DOHH2 (cell line): Measurements from ENCODE around the gene ARHGEF26.

ENCODE experiments used
- H3F3A ChIP-seq: fragments of 200-600 bp; sonication (generic), shearing (Covaris generic); 2 replicates; pipeline ENCODE4 v1.6.0; 2016; ENCODE audit warnings: antibody characterized with exemption, mild to moderate bottlenecking; ENCODE audit not compliant: control insufficient read depth, insufficient read depth
- H3K27ac ChIP-seq: fragments of 200-600 bp; sonication (generic); 2 replicates; pipeline ENCODE4 v1.5.1; 2014; ENCODE audit warnings: low read depth, mild to moderate bottlenecking, low read length, moderate library complexity
- H3K27me3 ChIP-seq: fragments of 200-600 bp; sonication (generic); 2 replicates; pipeline ENCODE4 v1.6.1; 2014; ENCODE audit warnings: mild to moderate bottlenecking, low read length, mixed read lengths; ENCODE audit not compliant: control insufficient read depth
- H3K36me3 ChIP-seq: fragments of 200-600 bp; sonication (generic); 2 replicates; pipeline ENCODE4 v1.6.1; 2014; ENCODE audit warnings: mild to moderate bottlenecking, low read length, moderate library complexity, mixed read lengths; ENCODE audit not compliant: control insufficient read depth
- H3K4me1 ChIP-seq: fragments of 200-600 bp; sonication (generic); 2 replicates; pipeline ENCODE4 v1.6.1; 2014; ENCODE audit warnings: mild to moderate bottlenecking, low read length, mixed read lengths; ENCODE audit not compliant: control insufficient read depth
- H3K4me2 ChIP-seq: fragments of 200-600 bp; sonication (generic); 2 replicates; pipeline ENCODE4 v1.6.0; 2014; ENCODE audit warnings: mild to moderate bottlenecking, low read length, moderate library complexity
- H3K4me3 ChIP-seq: fragments of 200-600 bp; sonication (generic); 2 replicates; pipeline ENCODE4 v1.5.1; 2014; ENCODE audit warnings: mild to moderate bottlenecking, low read length, mixed read lengths
- H3K79me2 ChIP-seq: fragments of 200-600 bp; sonication (generic); 2 replicates; pipeline ENCODE4 v1.6.1; 2014; ENCODE audit warnings: mild to moderate bottlenecking, low read length, mixed read lengths; ENCODE audit not compliant: control insufficient read depth
- H3K9me2 ChIP-seq: fragments of 200-600 bp; sonication (generic); replicated peaks from 2 replicates; pipeline ENCODE4 v1.6.1; 2014; ENCODE audit warnings: mild to moderate bottlenecking, low read length, mixed read lengths; ENCODE audit not compliant: control insufficient read depth
- H3K9me3 ChIP-seq: fragments of 200-600 bp; sonication (generic); 2 replicates; pipeline ENCODE4 v1.6.1; 2014; ENCODE audit warnings: antibody characterized with exemption, low read length, mixed read lengths; ENCODE audit not compliant: control insufficient read depth, insufficient read depth
- H4K20me1 ChIP-seq: fragments of 200-600 bp; sonication (generic); 2 replicates; pipeline ENCODE4 v1.6.0; 2014; ENCODE audit warnings: low read depth, mild to moderate bottlenecking, antibody characterized with exemption, low read length, moderate library complexity; ENCODE audit not compliant: control insufficient read depth, insufficient read depth
- CTCF ChIP-seq: fragments of 200-600 bp; sonication (generic); IDR thresholded peaks from one replicate; pipeline ENCODE4 v1.5.1; 2014; ENCODE audit warnings: antibody characterized with exemption, mild to moderate bottlenecking, low read depth, low read length; ENCODE audit not compliant: poor library complexity, severe bottlenecking
- EZH2phosphoT487 ChIP-seq: fragments of 200-600 bp; sonication (generic); IDR thresholded peaks from 2 replicates; pipeline ENCODE4 v1.6.1; 2017; ENCODE audit warnings: borderline replicate concordance, mild to moderate bottlenecking, antibody characterized with exemption, low read length, moderate library complexity, mixed read lengths

The ARHGEF26 gene

GRCh38 chr3:154120961-154121700, at the start of gene ARHGEF26:
Gene ARHGEF26, plus strand, starts transcription at chr3:154121390. Its CDS starts 603 bp downstream, at chr3:154121993.
- Histone ChIP-seq H3K4me3 (peak within 1 kb of the TSS; percentile 66), H3K4me1 (0 out of 2 replicates have a peak, but pooled peaks cover 4% of the 10 kb centered on the region), H3K79me2 (no peaks in the 10 kb centered on the region), H3K27me3 (no peaks in the 10 kb centered on the region), H3K9me3 (no peaks in the 10 kb centered on the region; the same call in 1 of the 2 replicates), H3K27ac (no peak within 1 kb of the TSS), H3K36me3 (no peaks in the 10 kb centered on the region), H3K4me2 (peak within 1 kb of the TSS; percentile 56), H3K9me2 (no peaks in the 10 kb centered on the region), H3F3A (no peaks in the 10 kb centered on the region), H4K20me1 (no peaks in the 10 kb centered on the region)
- no peak for TF ChIP-seq EZH2phosphoT487
- TF ChIP-seq CTCF: no peak

GRCh38 chr3:154074966-154075365, 46.2 kb upstream of the ARHGEF26 start:
- no peak for TF ChIP-seq CTCF
- no peak for TF ChIP-seq EZH2phosphoT487
- no peaks in the 10 kb centered on the region for H3K9me3 ChIP-seq
- no peaks in the 10 kb centered on the region for H3K36me3 ChIP-seq
- H3K79me2 ChIP-seq: no peaks in the 10 kb centered on the region
- H3F3A ChIP-seq: no peaks in the 10 kb centered on the region
- no peaks in the 10 kb centered on the region for H3K4me1 ChIP-seq
- no peak overlapping the region for H3K4me3 ChIP-seq
- H3K4me2 ChIP-seq: no peak overlapping the region
- H3K27me3 ChIP-seq: no peaks in the 10 kb centered on the region
- H3K27ac ChIP-seq: no peak overlapping the region
- H4K20me1 ChIP-seq: no peaks in the 10 kb centered on the region
- no peaks in the 10 kb centered on the region for H3K9me2 ChIP-seq

DNA sequence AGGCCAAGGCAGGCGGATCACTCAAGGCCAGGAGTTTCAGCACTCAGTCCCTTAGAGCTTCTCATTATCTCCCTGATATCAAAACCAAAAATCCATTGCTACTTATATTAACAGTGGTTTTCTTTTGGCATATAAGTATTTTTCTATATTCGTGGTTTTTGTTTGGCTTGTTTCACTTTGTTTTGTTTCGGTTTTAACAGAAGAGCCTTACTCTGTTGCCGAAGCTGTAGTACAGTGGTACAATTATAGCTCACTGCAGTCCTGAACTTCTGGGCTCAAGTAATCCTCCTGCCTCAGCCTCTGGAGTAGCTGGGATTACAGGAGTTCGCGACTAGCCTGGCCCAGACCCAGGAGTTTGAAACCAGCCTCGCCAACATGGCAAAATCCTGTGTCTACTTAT, 42.5 kb upstream of the ARHGEF26 start:
- H3K9me3 ChIP-seq: no peaks in the 10 kb centered on the region
- H3K27ac ChIP-seq: no peak overlapping the region
- no peak overlapping the region for H3K4me2 ChIP-seq
- H3K4me3 ChIP-seq: no peak overlapping the region
- H3K79me2 ChIP-seq: no peaks in the 10 kb centered on the region
- no peak for TF ChIP-seq EZH2phosphoT487
- TF ChIP-seq CTCF: no peak
- no peaks in the 10 kb centered on the region for H4K20me1 ChIP-seq
- no peaks in the 10 kb centered on the region for H3K36me3 ChIP-seq
- H3K9me2 ChIP-seq: no peaks in the 10 kb centered on the region
- H3F3A ChIP-seq: no peaks in the 10 kb centered on the region
- H3K4me1 ChIP-seq: no peaks in the 10 kb centered on the region
- H3K27me3 ChIP-seq: no peaks in the 10 kb centered on the region
